ENCODE results near the gene TXNL4B.
"Not testable (repeated sequence)": the region's sequence is repeated elsewhere in the genome, so short reads cannot be mapped to it uniquely, and the experiment has no call there.

TXNL4B gene

GRCh38 chr16:72111657-72112451 lies 18.4 kb upstream of the TXNL4B start:
- no peak for DNase-seq

GRCh38 chr16:72110662-72111615 lies 17.5 kb upstream of the TXNL4B start:
- no peak for DNase-seq

DNA sequence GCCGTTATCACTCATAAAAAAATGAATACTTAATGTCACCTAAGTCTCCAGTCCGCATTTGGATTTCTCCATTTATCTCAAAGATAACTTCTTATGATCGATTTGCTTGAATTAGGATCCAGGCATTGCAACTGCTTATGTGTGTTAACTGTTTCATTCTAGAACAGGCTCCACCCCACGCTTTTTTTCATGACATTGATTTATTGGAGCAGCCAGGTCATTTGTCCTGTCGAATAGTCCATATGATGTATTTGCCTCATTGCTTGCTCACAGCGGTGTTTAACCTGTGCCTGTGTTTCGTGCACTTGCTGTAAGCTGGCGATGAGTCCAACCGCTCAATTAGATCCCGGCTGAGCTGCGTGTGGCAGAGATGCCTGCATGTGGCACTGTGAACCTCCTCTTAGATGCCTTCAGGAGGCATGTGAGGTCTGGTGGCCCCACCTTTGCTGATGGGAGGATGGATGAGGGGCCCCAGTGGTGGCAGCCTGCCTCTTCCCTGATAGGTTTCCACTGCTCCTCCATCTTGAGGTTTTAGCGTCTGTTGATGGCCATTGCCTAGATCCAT lies 16.6 kb upstream of the TXNL4B start:
- no peak for DNase-seq

DNA sequence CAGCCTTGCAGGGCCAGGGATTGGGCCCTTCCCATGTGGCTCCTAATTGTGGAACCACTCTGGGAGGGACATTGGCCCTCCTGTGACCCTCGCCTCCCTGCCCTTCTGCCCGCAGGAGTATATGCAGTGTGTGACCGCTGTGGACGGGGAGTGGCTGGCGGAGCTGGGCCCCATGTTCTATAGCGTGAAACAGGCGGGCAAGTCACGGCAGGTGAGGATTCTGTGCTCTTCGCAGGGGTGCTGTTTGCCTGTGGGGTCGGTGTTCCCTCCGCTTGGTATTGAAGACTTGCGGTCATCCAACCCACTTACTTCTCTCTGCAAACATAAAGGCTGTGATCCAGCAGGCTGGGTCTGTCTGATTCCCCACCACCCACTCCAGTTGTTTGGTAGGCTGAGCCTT lies 15.9 kb upstream of the TXNL4B start:
- DNase-seq = no peak

- no peak for DNase-seq
Measured at GRCh38 chr16:72108353-72109102, 15.1 kb upstream of the TXNL4B start.

GRCh38 chr16:72107371-72107770 lies 14.0 kb upstream of the TXNL4B start:
- no peak for DNase-seq

DNA sequence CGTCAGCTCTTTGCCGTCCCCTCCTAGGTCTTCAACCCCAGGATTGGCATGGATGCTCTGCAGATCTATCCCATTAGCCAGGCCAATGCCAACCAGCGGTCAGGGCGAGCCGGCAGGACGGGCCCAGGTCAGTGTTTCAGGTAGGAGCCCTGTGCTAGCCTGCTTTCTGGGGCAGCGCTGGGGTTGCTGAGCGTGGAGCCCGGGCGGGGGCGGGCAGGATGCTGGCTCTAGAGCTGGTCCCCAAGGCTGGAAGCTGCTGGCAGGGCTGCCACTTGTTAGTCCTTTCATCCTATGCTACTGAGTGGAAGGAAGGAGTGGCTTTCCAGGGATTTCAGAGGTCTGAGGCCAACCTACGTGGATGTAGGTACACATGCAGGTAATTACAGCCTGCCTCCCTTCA lies 12.6 kb upstream of the TXNL4B start:
- DNase-seq = no peak

GRCh38 chr16:72104905-72105304 lies 11.5 kb upstream of the TXNL4B start:
- DNase-seq = no peak

DNA sequence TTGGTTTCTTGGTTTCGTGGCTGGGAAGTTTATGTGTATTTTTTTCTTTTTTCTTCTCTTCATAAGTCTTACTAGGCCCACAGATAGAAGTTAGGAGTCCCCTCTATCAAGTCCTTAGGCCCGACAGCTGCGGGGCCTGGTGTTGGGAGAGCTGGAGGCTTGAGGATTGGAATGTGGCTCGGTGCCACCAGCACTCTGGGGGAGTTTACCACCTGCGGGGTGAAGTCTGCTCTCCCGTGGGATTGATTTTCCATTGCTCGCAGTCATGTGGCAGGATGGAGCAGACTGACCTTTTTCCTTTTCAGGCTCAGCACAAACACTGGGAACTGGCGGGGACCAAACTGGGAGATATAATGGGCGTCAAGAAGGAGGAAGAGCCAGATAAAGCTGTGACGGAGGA lies 7.8 kb upstream of the TXNL4B start:
- DNase-seq = no peak

DNA sequence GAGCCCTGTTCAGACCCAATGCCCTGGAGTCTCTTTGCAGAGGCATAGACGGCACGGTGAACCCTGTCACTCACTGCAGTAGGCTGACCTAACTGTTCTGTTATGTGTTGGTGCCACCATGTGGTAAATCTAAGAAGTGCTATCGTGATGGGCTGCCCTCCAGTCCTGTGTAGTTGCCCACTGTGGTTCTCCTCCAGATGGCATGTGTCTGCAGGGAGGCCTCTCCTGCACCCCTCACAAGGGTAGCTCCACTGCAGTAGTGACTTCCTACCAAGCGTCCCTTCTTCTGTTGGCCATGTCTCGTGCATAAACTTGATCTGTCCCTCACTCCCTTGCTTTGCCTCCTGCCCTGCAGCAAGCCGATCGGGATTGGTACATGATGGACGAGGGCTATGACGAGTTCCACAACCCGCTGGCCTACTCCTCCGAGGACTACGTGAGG lies 6.0 kb upstream of the TXNL4B start:
- peak; percentile 64 for DNase-seq

DNA sequence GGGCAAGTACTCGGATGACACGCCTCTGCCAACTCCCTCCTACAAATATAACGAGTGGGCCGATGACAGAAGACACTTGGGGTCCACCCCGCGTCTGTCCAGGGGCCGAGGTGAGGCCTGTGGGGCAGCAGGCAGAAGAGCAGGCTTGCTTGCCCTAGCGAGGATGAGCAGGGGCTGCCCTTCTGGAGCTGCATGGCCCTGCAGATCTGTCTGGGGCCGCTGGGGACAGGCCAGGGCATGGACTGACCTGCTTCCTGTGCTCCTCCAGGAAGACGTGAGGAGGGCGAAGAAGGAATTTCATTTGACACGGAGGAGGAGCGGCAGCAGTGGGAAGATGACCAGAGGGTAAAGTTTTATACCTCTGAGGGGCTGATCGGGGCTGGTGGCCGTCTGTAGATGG lies 5.5 kb upstream of the TXNL4B start:
- no peak for DNase-seq

GRCh38 chr16:72094266-72094610 lies 818 bp upstream of the TXNL4B start:
- DNase-seq = no peak

DNA sequence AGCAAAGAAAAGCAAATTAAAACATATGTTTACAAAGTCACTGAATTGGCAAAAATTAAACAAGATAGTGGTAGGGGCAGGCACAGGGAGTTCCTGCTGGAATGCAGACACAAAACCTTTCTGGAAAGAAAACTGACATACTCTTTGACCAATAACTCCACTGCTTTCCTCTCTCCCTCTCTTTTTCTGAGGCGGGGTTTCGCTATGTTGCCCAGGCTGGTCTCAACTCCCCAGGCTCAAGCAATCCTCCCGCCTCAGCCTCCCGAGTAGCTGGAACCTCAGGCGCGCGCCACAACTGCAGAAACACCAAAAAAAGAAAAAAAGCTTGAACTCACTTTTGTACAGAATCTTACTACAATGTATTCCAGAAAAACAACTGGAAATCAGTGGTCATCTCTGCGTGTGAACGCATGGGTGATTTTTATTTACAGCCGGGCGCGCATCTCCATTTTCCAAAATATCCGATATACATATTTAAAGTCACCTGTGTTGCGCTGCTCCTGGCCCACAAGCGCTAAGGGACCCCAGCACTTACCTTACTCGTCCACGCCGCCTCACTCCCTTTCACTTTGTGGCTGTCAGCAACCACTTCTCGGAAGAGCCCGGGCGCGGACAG lies 480 bp downstream of the TXNL4B start:
- DNase-seq = no peak

- no peak for DNase-seq
Measured at GRCh38 chr16:72091217-72091616, 2.2 kb downstream of the TXNL4B start.

DNA sequence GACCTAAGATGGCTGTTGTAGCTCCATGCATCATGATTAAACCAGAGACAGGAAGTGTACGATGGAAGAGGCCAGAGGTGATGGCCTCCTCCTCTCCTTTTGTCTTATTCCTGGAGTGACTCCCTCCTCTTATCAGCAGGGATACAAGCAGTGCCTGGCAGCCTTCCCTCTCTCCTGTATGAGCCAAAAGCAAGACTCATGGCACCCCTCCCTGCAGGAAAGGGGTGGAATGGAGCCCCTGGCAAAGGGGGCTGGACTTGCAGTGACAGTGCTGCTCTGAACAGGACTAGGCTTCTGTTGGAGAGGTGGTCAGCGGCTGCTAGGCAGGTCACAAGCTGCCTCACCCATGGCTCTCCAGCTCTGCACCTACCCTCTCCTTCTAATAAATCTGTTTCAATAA lies 8.4 kb downstream of the TXNL4B start:
- no peak for DNase-seq

DNA sequence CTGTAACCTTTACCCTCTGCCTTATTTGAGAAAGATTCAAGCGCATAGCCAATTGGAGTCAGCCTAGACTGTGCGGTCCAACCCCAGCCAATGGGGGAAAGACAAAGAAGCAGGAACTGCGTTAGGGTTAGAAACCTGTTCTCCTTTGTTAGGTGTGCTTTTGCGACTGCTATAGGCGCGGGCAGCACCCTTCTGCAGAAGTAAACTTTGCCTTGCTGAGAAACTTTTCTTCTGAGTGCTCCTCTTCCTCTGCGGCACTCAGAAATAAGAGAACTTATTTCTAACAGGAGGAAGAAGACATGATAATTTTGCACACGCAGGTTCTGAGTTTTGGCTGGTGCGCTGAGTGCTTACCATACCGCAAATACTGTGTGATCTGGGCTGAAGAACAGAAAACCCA lies 9.0 kb downstream of the TXNL4B start:
- no peak for DNase-seq

GRCh38 chr16:72083778-72084404 lies 9.5 kb downstream of the TXNL4B start:
- DNase-seq = no peak

DNA sequence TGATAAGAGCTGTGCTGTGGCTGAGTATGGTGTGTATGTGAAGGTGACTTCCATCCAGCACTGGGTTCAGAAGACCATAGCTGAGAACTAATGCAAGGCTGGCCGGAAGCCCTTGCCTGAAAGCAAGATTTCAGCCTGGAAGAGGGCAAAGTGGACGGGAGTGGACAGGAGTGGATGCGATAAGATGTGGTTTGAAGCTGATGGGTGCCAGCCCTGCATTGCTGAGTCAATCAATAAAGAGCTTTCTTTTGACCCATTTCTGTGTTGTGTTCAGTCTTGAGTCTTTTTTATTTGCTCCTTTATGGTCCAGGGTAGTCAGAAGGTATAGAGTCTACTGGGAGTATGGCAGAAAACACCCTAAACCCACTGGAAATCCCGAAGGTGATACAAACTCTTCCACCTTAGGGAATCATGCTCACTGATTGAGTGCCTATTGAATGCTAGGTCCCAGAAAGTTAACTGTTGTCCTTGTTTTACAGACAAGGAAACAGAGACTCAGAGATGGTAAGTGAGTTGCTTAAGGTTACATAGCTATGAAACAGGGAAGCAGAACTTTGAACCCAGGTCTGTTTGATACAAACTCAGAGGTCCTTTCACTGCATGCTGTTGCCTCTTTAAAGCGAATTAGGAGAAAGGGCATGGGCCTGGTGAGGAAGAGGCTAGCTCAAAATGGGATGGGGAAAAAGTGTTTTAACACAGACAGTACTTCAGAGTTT lies 16.3 kb downstream of the TXNL4B start:
- not testable (repeated sequence) for DNase-seq

DNA sequence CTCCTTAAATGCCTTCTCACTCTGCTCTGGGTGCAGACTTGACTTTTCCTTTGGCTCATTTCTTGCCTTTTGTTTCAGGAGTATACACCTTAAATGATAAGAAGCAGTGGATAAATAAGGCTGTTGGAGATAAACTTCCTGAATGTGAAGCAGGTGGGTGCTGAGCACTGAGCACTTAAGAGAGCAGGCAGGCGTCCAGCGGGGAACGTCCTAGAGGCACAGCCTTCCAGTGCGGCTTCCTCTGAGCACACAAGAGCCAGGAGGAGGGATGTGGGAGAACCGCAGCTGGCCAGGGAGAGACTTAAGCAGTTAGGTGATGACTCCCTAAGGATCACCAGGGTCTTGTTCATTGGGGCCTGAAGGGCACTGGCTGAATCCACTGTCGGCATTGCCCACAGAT lies 18.4 kb downstream of the TXNL4B start:
- not testable (repeated sequence) for DNase-seq

DNA sequence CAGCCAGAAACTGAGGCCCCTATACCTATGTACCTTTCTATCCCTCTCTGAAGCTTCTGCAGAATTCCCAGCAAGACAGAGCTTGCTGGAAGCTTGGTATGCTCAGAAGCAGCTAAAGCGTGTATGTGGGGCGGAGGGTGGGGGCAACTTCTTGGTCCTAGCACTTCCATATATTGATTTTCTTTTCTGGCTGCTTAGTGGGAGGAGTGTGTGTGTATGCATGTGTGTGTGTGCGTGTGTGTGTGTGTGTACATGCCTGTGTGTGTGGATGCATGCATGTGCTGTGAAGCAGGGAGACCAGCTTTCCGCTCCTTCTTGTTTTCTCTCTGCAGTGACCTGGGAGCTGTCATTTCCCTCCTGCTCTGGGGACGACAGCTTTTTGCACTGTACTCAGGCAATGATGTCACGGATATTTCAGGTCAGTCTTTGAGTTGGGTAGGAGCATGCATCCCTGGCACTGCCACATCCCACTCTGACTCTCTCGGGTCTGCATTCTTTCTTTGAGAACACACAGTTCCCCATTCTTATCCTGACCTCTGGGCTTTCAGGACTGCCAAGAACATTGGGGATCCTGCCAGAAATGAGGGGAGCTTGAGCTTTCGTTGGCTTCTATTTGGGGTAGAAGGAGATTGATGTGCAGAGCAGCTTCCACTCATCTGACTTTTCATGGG lies 19.7 kb downstream of the TXNL4B start:
- DNase-seq = peak; percentile 60
